Gastrocnemius medialis (tissue), 4 donors: Measurements from ENCODE around the gene CFAP206. TPM values are rescaled to one million over a fixed set of nuclear protein-coding genes. Genes with fewer than 3 reads are reported as not detected.

Source experiments
- ATAC-seq, 2 donors: fragments of 150-250 bp; one replicate each; pipeline ENCODE4 v1.9.1; 2016
- DNase-seq, 2 donors: peaks; one replicate each; pipeline ENCODE4 v3.0.0-alpha.2; 2019
- H3K27ac ChIP-seq, 4 donors: fragments of 200-600 bp; sonication (generic); 1 replicate in 1 of 4; 2 replicates in 3 of 4; pipeline ENCODE4 v1.5.1; 2016 to 2018; ENCODE audit warnings: mild to moderate bottlenecking in 2 of 4, moderate library complexity in 1 of 4
- H3K27me3 ChIP-seq, 3 donors: fragments of 200-600 bp; sonication (generic) in 2 of 3; 1 replicate in 1 of 3; 2 replicates in 2 of 3; pipeline versions ENCODE4 v1.5.1 to v1.6.0; 2016 to 2019; ENCODE audit warnings: mild to moderate bottlenecking in 1 of 3, moderate library complexity in 1 of 3
- H3K36me3 ChIP-seq, 2 donors: fragments of 200-600 bp; sonication (generic) in 1 of 2; one replicate each; pipeline ENCODE4 v1.5.1; 2017 to 2018
- H3K4me1 ChIP-seq, 2 donors: fragments of 200-600 bp; sonication (generic) in 1 of 2; one replicate each; pipeline ENCODE4 v1.5.1; 2016 to 2017; ENCODE audit warnings: mild to moderate bottlenecking in 2 of 2
- H3K4me3 ChIP-seq, 4 donors: fragments of 200-600 bp; sonication (generic) in 3 of 4; 1 replicate in 1 of 4; 2 replicates in 3 of 4; pipeline ENCODE4 v1.5.1; 2016 to 2019; ENCODE audit warnings: mild to moderate bottlenecking in 2 of 4
- H3K9me3 ChIP-seq, 3 donors: fragments of 200-600 bp; sonication (generic) in 2 of 3; 1 replicate in 1 of 3; 2 replicates in 2 of 3; pipeline ENCODE4 v1.5.1; 2016 to 2019
- POLR2A ChIP-seq, 2 donors: fragments of 450-650 bp; IDR thresholded peaks; one replicate each; pipeline ENCODE4 v1.6.1; 2017; ENCODE audit warnings: antibody characterized with exemption in 2 of 2, mild to moderate bottlenecking in 2 of 2, moderate library complexity in 2 of 2
- in situ Hi-C, 4 donors: fragments of 200-750 bp; cut with MboI; loops; one replicate each; pipeline versions ENCODE4 v1.15.0 to v1.8.0; 2017; ENCODE audit warnings: low sequenced_read_pairs in 4 of 4
- intact Hi-C: fragments of 100-400 bp; cut with DNase I; formaldehyde crosslinking; loops from one replicate; pipeline ENCODE4 v1.15.1; 2023; ENCODE audit warnings: low total_unique reads
- total RNA-seq, 4 donors: library from RNA; depleted of rRNA; stranded (reverse); fragments of >200 nt; gene quantifications; one replicate each; pipeline versions ENCODE4 v1.1.0 to v1.2.3, GENCODE V29; 2016
- TF ChIP-seq, protein P1 (sequence below), 5 experiments: fragments of 450-650 bp in 3 of 5; fragments of 200-600 bp in 2 of 5; sonication (generic) in 2 of 5; IDR thresholded peaks in 4 of 5; conservative IDR thresholded peaks in 1 of 5; 1 replicate in 4 of 5; 2 replicates in 1 of 5; pipeline ENCODE4 v1.5.1; 2016 to 2019; ENCODE audit warnings: antibody characterized with exemption in 5 of 5, mild to moderate bottlenecking in 3 of 5, moderate library complexity in 3 of 5

The CFAP206 gene
- total RNA-seq, 4 donors from 2014 or later, result 0.20 to 1.6 TPM; not detected in 2

DNA sequence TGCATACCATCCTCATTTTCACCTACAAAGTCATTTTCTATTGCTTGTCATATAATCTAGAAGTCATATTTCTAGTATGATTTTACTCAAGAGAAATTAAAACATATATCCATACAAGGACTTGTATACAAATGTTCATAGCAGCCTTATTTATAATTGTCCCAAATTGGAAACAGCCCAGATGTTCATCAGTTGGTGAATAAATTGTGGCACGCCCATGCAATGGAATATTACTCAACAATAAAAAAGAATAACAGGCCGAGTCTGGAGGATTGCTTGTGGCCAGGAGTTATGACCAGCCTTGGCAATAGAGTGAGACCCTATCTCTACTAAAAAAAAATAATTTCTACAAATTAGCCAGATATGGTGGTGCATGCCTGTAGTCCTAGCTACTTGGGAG is 34.4 kb upstream of the CFAP206 start:
- no peaks in the 10 kb centered on the region for H3K27me3 ChIP-seq
- no peaks in the 10 kb centered on the region for H3K9me3 ChIP-seq
- H3K4me3 ChIP-seq, result no peak overlapping the region
- no peaks in the 10 kb centered on the region for H3K36me3 ChIP-seq
- H3K4me1 ChIP-seq, result no peaks in the 10 kb centered on the region
- ATAC-seq (no peak), DNase-seq (no peak)
- intact Hi-C loops (no loop called here), in situ Hi-C loops (no loop called here)
- TF ChIP-seq, protein P1, sequence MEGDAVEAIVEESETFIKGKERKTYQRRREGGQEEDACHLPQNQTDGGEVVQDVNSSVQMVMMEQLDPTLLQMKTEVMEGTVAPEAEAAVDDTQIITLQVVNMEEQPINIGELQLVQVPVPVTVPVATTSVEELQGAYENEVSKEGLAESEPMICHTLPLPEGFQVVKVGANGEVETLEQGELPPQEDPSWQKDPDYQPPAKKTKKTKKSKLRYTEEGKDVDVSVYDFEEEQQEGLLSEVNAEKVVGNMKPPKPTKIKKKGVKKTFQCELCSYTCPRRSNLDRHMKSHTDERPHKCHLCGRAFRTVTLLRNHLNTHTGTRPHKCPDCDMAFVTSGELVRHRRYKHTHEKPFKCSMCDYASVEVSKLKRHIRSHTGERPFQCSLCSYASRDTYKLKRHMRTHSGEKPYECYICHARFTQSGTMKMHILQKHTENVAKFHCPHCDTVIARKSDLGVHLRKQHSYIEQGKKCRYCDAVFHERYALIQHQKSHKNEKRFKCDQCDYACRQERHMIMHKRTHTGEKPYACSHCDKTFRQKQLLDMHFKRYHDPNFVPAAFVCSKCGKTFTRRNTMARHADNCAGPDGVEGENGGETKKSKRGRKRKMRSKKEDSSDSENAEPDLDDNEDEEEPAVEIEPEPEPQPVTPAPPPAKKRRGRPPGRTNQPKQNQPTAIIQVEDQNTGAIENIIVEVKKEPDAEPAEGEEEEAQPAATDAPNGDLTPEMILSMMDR (IDR thresholded peaks at IDR 0.05 in 4 of 5, conservative IDR thresholded peaks at IDR 0.05 in 1 of 5), result no peak
- TF ChIP-seq POLR2A (IDR thresholded peaks at IDR 0.05), result no peak
- no peak overlapping the region for H3K27ac ChIP-seq

DNA sequence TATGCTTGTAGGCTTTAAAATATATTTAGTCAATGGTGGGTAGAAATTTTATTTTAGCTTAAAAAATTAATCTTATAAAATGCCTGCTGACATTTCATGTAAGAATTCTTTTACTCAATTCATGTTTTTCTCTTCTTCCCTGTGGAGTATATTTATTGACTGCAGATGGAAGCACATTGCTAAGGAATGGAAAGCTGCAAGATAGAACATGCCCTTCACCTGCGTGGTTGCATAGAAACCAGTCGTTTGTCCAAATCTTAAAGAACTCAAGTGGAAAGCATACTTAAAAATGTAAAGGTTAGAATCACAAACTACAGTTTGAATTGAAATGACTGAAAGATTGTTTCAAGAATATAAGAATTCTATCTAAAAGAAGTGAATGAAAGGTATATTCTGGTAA is 32.5 kb upstream of the CFAP206 start:
- no peaks in the 10 kb centered on the region for H3K36me3 ChIP-seq

DNA sequence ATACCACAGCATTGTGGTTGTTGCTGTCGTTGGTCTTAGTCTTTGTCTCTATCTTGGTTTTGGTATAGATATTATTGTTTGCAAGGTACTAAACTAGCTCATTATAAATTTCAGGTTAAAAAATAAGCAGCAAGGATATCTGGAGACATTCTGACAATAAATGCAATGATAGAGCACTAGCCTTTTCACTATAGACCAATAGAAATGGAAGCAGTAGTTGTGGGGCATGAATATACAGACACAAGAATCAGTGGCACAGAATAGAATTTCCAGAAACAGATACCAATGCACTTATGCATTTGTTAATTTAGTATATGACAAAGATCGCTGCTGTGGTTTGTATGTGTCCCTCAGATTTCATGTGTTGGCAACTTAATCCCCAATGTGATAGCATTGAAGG is 31.1 kb upstream of the CFAP206 start:
- in situ Hi-C loops (loop anchor here in 3 of 4 donors (25.0 kb wide), 1 partner anchor 1486 kb away; no protein-coding TSS in a partner anchor), intact Hi-C loops (no loop called here)
- Histone ChIP-seq H3K27me3 (no peaks in the 10 kb centered on the region), H3K4me3 (no peak overlapping the region), H3K9me3 (no peaks in the 10 kb centered on the region), H3K4me1 (peaks cover 0 to 4% of the 10 kb centered on the region in 2 donors), H3K27ac (no peak overlapping the region), H3K36me3 (no peaks in the 10 kb centered on the region)
- TF ChIP-seq, protein P1 (IDR thresholded peaks at IDR 0.05 in 4 of 5, conservative IDR thresholded peaks at IDR 0.05 in 1 of 5), result no peak
- no peak for TF ChIP-seq POLR2A (IDR thresholded peaks at IDR 0.05)
- no peak for ATAC-seq
- DNase-seq, result no peak

More for the DNA sequence above, 32.5 kb upstream of the CFAP206 start:
- intact Hi-C loops, result no loop called here
- Histone ChIP-seq H3K4me3 (no peak overlapping the region), H3K9me3 (no peaks in the 10 kb centered on the region), H3K4me1 (peaks cover 0 to 4% of the 10 kb centered on the region in 2 donors), H3K27me3 (no peaks in the 10 kb centered on the region), H3K27ac (no peak overlapping the region)
- TF ChIP-seq, protein P1 (IDR thresholded peaks at IDR 0.05 in 4 of 5, conservative IDR thresholded peaks at IDR 0.05 in 1 of 5), result no peak
- TF ChIP-seq POLR2A (IDR thresholded peaks at IDR 0.05), result no peak
- DNase-seq (no peak), ATAC-seq (no peak)
- in situ Hi-C loops, result loop anchor here in 3 of 4 donors (25.0 kb wide), 1 partner anchor 1487 kb away; no protein-coding TSS in a partner anchor

DNA sequence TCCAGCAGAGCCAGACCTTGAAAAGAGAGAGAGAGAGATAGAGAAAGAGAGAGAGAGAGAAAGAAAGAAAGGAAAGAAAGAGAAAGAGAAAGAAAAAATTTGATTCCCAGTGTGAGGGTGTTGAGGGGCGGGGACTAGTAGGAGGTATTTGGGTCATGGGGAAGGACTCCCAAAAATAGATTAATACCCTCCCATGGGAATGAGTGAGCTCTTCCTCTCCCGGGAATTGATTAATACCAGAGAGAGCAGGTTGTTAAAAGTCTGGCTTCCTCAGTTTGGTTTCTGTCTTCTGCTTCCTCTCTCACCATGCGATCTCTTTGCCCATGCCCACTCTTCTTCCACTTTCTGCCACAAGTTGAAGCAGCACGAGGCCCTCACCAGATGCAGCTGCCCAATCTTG is 28.8 kb upstream of the CFAP206 start:
- Histone ChIP-seq H3K4me3 (peak overlapping the region in 1 of 4 donors; percentile 10), H3K9me3 (no peaks in the 10 kb centered on the region), H3K27ac (no peak overlapping the region), H3K27me3 (no peaks in the 10 kb centered on the region), H3K36me3 (no peaks in the 10 kb centered on the region), H3K4me1 (peaks cover 0 to 4% of the 10 kb centered on the region in 2 donors)
- intact Hi-C loops, result no loop called here
- no peak for DNase-seq
- ATAC-seq, result no peak
- no peak for TF ChIP-seq POLR2A (IDR thresholded peaks at IDR 0.05)
- TF ChIP-seq, protein P1 (IDR thresholded peaks at IDR 0.05 in 4 of 5, conservative IDR thresholded peaks at IDR 0.05 in 1 of 5), result no peak
- in situ Hi-C loops, result loop anchor here in 3 of 4 donors (25.0 kb wide), 1 partner anchor 1483 kb away; no protein-coding TSS in a partner anchor

DNA sequence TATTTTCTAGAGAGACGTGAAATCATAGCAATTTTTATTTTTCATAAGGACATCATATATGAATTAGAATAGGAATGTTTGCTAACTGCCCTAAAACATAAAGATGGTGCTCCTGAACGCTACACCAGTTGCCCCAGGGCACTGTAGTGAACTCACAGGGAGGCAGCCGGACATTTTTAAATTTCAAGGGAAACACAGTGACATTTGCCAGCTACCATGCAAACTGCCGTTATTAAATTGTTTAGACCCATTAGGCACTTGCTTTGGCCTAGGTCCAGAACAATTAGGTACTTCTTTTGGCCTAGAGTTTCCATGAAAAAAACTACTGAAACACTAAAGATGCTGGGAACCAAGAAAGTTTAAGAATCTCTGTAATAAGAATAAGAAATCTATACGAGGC is 24.9 kb upstream of the CFAP206 start:
- no peak for DNase-seq
- no peaks in the 10 kb centered on the region for H3K9me3 ChIP-seq
- no peak for TF ChIP-seq POLR2A (IDR thresholded peaks at IDR 0.05)
- TF ChIP-seq, protein P1 (IDR thresholded peaks at IDR 0.05 in 4 of 5, conservative IDR thresholded peaks at IDR 0.05 in 1 of 5), result no peak
- no peak overlapping the region for H3K4me3 ChIP-seq
- no peak for ATAC-seq
- H3K4me1 ChIP-seq, result peaks cover 0 to 4% of the 10 kb centered on the region in 2 donors
- H3K36me3 ChIP-seq, result no peaks in the 10 kb centered on the region
- intact Hi-C loops (no loop called here), in situ Hi-C loops (loop anchor here in 3 of 4 donors (25.0 kb wide), 1 partner anchor 1479 kb away; no protein-coding TSS in a partner anchor)
- no peaks in the 10 kb centered on the region for H3K27me3 ChIP-seq
- no peak overlapping the region for H3K27ac ChIP-seq
